Measurements from ENCODE around the gene STK26.

GRCh38 chrX:132119283-132119682 lies 96.2 kb downstream of the STK26 start:
- no peak for TF ChIP-seq CTCF (conservative IDR thresholded peaks at IDR 0.05; ENCODE audit: low read length)
- TF ChIP-seq EZH2phosphoT487 (IDR thresholded peaks at IDR 0.05; ENCODE audit: borderline replicate concordance), result no peak
